ENCODE results near the gene N4BP2L2.

Gene N4BP2L2

DNA sequence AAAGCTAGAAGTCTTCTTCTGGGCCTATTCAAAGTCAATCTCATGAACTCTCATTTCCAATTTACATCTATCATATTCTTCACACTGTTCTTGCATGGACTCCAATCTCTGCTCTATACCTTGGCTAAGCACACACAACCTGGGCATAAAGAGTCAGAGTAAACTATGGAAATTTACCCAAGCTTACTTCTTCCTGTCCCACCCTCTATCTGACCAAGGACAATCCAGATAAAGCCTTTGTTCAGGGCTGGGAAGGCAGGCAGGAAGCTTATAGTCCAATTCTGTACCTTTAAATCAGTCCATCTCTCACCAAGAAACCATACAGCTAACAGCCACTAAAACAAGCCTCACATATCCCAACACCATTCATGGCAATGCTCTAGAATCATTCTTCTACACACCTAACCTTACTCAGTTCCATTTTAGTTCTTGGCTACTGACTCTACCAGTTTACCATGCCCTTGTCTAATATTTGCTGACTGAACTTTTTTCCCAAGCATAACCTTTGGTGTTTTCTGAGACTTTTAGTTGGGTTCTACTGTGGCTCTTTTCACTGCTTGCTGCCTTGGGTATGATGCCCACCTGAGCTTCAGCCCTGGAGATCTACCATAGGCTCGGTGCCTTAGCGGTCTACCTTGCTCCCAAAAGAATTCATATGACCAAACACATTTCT lies 38.9 kb downstream of the N4BP2L2 start:
- Mint-ChIP-seq H3K9me3 (no peaks in the 10 kb centered on the region), H3K27ac (no peak overlapping the region), H3K36me3 (peaks cover 3% of the 10 kb centered on the region), H3K4me3 (no peak overlapping the region), H3K27me3 (no peaks in the 10 kb centered on the region), H3K4me1 (peaks cover 30% of the 10 kb centered on the region)

DNA sequence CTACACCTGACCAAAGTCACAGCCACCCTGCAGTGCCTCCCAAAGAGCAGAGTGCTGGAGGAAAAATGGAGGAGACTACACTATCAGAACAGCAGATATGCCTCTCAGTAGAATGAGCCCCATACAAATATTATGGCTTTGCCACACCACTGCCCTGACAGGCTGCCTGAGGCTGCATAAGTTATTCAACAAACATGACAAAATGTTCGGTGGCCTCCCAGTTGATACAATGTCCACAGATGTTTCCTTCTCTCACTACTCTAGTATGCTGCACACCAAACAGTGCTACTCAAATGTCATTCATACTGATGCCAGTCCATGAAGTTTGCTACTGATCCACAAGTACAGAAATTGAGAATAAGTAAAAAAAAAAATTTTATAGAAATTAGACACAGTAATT lies 41.0 kb downstream of the N4BP2L2 start:
- no peaks in the 10 kb centered on the region for H3K27me3 Mint-ChIP-seq
- no peak overlapping the region for H3K27ac Mint-ChIP-seq
- H3K36me3 Mint-ChIP-seq: peaks cover 3% of the 10 kb centered on the region
- no peaks in the 10 kb centered on the region for H3K9me3 Mint-ChIP-seq
- H3K4me1 Mint-ChIP-seq: peaks cover 28% of the 10 kb centered on the region
- no peak overlapping the region for H3K4me3 Mint-ChIP-seq

DNA sequence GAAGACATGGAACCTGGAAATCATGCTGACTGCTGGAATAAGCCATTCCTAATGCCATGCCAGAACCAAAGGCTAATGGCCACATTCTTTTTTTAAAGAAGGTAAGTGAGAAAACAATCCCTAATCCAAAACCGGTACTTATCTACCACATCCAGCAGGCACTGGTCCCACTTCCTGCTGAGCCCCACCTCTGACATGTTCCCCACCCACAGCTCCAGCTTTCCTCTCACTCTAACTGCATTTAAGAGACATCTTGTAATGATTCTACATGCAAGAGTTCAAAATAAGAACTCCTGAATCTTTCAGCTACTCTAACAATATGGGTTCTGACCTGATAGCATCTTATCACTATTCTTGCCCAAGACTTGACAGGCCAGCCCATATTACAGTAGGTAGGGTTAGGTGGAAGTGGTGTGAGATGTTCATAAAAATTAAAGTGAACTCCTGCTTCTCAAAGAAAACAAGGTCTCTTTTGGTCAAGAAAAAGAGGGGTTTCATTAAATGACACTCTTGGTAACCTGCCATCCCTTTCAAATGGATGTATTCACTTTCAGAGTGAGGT lies 41.9 kb downstream of the N4BP2L2 start:
- H3K4me3 Mint-ChIP-seq: no peak overlapping the region
- H3K27ac Mint-ChIP-seq: peak overlapping the region; percentile 83
- H3K27me3 Mint-ChIP-seq: no peaks in the 10 kb centered on the region
- H3K9me3 Mint-ChIP-seq: no peaks in the 10 kb centered on the region
- peaks cover 2% of the 10 kb centered on the region for H3K36me3 Mint-ChIP-seq
- H3K4me1 Mint-ChIP-seq: peaks cover 28% of the 10 kb centered on the region

DNA sequence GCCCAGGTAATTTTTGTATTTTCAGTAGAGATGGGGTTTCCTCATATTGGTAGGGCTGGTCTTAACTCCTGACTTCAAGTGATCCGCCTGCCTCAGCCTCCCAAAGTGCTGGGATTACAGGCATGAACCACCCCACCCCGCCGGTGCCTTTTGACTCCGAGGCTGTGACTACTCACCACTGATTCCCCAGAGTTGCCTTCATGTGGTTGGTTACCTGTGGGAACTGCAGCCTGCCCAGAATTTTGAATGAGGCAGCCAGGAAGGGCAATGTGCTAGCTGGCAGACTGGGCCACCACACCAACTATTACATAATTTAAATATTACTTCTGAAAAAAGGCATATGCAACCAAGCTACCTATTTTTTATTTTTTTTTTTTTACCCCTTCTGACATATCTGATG lies 42.8 kb downstream of the N4BP2L2 start:
- H3K4me1 Mint-ChIP-seq: peaks cover 28% of the 10 kb centered on the region
- H3K4me3 Mint-ChIP-seq: no peak overlapping the region
- H3K27me3 Mint-ChIP-seq: no peaks in the 10 kb centered on the region
- H3K36me3 Mint-ChIP-seq: peaks cover 2% of the 10 kb centered on the region
- H3K9me3 Mint-ChIP-seq: no peaks in the 10 kb centered on the region
- H3K27ac Mint-ChIP-seq: no peak overlapping the region

DNA sequence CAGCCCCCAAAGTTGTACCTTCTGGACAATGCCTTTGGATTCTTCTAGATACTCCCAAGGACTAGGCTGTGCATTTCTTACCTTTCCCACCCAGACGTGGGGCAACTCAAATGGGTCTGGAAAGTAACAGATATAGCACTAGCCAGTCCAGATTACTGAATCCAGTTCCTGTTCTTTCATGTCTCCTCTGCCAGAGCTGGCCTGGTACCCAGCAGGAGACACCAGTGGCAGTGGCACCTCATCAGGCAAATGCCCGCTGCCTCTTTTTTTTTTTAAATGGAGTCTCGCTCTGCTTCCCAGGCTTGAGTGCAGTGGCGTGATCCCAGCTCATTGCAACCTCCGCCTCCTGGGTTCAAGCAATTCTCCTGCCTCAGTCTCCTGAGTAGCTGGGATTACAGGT lies 43.2 kb downstream of the N4BP2L2 start:
- peaks cover 2% of the 10 kb centered on the region for H3K36me3 Mint-ChIP-seq
- H3K27ac Mint-ChIP-seq: no peak overlapping the region
- H3K9me3 Mint-ChIP-seq: no peaks in the 10 kb centered on the region

DNA sequence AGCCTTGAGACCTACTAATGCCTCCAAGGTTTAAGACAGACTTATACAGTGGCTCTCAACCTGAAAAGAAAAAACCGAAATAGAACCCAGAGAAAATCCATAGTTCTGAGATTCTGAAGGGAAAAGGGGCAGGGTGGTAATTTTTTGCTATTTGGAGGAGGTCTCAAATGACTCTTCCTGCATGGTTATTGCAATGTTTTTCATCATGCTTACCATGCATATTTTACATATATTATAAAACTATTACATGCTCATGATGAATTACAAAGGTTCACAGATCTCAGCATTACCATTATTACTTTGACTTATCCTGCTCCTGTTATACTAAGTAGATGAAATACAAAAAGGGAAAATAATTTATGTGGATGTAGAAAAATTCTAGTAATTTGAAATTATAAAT lies 47.6 kb downstream of the N4BP2L2 start:
- Mint-ChIP-seq H3K36me3 (no peaks in the 10 kb centered on the region), H3K27ac (no peak overlapping the region), H3K4me1 (peaks cover 8% of the 10 kb centered on the region), H3K9me3 (no peaks in the 10 kb centered on the region), H3K27me3 (no peaks in the 10 kb centered on the region), H3K4me3 (no peak overlapping the region)

More for the DNA sequence above, 43.2 kb downstream of the N4BP2L2 start:
- peaks cover 28% of the 10 kb centered on the region for H3K4me1 Mint-ChIP-seq
- H3K4me3 Mint-ChIP-seq: no peak overlapping the region
- H3K27me3 Mint-ChIP-seq: no peaks in the 10 kb centered on the region

DNA sequence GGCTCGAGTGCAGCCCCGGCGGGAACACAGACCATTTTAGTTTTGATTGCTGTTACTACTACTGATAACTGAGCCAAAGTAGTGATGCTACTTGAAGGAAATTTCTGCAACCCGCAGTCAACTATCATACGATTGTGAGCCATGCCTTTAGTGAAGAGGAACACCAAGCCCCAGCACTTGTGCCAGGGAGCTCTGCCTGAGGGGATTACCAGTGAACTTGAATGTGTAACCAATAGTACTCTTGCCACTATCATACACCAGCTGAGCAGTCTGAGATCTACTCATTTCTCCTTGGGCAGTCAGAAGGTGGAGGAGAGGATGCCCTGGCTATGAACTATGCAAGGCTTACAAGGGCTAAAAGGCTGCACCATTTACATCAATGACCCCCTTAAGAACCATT lies 61.7 kb downstream of the N4BP2L2 start:
- H3K4me3 Mint-ChIP-seq: no peak overlapping the region
- no peaks in the 10 kb centered on the region for H3K4me1 Mint-ChIP-seq
- no peak overlapping the region for H3K27ac Mint-ChIP-seq
- peaks cover 11% of the 10 kb centered on the region for H3K36me3 Mint-ChIP-seq
- no peaks in the 10 kb centered on the region for H3K27me3 Mint-ChIP-seq
- no peaks in the 10 kb centered on the region for H3K9me3 Mint-ChIP-seq

DNA sequence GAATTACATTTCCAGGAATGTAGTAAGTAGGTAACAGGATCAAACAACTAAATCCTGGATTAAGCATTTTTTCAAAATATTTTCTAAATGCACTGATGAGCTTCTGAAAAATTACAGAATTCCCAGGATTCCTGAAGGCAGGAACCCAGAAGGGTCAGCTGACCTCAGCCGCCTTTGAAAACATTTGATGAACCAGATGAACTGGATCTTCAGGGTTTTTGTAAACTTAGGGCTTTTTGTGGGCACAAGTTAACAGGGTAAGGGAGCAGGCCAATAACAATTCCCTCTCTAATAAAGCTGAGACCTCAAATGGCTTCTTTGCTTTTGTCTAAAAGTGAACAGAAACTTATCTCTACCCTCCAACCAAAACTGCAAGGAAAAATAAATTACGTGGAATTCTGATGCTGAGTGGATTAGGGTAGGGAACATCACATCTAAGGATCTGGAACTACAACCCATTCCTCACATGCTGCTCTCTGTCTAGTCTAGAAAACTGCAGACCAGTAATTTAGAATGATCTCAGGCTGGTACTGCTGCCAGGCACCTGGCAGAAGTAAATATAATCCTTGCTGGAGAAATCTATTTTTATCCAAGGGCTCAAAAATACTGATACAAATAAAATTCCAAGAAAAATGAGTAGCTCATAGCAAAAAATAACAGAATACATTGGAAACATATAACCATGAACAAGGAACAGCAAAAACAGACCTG lies 62.4 kb downstream of the N4BP2L2 start:
- Mint-ChIP-seq H3K4me1 (no peaks in the 10 kb centered on the region), H3K27ac (no peak overlapping the region), H3K4me3 (no peak overlapping the region), H3K36me3 (peaks cover 11% of the 10 kb centered on the region), H3K9me3 (no peaks in the 10 kb centered on the region), H3K27me3 (no peaks in the 10 kb centered on the region)

DNA sequence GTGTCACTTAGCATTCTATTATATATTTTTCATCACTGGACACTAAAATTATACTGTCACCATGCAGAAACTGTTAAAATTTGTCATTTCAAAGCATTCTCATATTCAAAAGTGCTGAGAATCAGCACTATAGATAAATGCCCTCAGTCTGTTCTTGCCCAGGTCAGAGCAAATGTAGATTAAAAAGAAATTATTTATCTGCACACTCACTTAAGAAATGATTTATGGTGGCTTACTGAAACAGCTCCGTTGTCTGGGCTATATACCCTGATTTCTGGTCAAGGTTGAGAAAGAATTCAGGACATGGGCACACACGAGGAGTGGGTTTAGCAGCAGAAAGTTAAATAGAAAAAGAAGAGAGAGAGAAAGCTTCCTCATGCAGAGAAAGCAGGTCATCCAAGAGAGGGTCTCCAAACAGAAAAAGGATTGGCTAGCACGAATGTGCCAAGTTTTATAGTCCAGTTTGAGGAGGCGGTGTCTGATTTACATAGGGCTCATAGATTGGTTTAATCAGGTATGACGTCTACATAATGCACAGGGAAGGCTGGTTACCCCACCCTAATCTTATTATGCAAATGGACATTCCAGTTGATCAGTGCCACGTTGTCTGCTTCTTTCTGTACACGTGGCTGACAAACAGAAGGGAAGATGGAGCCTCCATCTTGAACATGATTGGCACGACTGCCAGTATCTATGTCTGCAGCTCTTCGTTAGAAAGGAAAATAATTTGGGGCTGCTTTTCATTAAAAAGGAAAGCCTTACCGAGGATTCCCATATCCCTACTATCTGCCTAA lies 63.4 kb downstream of the N4BP2L2 start:
- Mint-ChIP-seq H3K9me3 (no peaks in the 10 kb centered on the region), H3K4me1 (no peaks in the 10 kb centered on the region), H3K4me3 (no peak overlapping the region), H3K36me3 (peaks cover 11% of the 10 kb centered on the region), H3K27ac (no peak overlapping the region), H3K27me3 (no peaks in the 10 kb centered on the region)

DNA sequence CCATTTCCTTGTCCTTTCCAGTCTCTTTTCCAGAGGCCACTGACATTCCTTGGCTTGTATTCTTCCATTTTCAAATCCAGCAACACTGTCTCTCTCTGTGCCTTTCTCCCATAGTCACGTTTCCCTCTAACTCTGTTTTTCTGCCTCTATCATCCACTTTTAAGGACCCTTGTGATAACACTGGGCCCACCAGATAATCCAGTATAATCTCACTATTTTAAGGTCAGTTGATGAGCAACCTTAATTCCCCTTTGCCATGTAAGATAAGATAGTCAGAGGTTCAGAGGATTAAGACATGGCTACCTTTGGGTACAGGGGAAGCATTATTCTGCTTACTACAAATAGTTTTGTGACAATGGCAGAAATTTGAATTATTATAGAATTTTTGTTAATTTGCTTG lies 64.9 kb downstream of the N4BP2L2 start:
- Mint-ChIP-seq H3K36me3 (peaks cover 11% of the 10 kb centered on the region), H3K27ac (no peak overlapping the region), H3K4me1 (no peaks in the 10 kb centered on the region), H3K9me3 (no peaks in the 10 kb centered on the region), H3K4me3 (no peak overlapping the region), H3K27me3 (no peaks in the 10 kb centered on the region)

DNA sequence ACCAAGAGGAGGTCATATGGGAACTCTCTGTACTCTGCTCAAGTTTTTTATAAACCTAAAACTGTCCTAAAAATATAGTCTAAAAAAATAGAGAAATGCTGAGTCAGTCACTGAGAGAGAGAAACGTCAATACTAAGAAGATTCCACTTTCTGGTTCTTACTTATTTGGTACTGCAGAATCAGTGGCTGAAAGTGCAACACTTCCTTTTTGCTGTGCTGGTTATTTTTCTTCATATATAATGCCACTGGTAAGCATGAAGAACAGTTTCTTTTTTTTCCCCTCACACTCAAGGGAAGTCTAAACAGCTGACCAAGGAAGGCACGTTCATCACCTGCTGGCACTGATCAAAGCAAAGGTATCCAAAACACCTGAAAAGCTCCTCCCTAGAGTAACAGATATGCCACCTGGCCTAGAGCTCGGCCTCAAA lies 66.4 kb downstream of the N4BP2L2 start:
- peaks cover 6% of the 10 kb centered on the region for H3K36me3 Mint-ChIP-seq
- no peaks in the 10 kb centered on the region for H3K4me1 Mint-ChIP-seq
- no peak overlapping the region for H3K27ac Mint-ChIP-seq
- no peaks in the 10 kb centered on the region for H3K9me3 Mint-ChIP-seq
- H3K4me3 Mint-ChIP-seq: no peak overlapping the region
- H3K27me3 Mint-ChIP-seq: no peaks in the 10 kb centered on the region

DNA sequence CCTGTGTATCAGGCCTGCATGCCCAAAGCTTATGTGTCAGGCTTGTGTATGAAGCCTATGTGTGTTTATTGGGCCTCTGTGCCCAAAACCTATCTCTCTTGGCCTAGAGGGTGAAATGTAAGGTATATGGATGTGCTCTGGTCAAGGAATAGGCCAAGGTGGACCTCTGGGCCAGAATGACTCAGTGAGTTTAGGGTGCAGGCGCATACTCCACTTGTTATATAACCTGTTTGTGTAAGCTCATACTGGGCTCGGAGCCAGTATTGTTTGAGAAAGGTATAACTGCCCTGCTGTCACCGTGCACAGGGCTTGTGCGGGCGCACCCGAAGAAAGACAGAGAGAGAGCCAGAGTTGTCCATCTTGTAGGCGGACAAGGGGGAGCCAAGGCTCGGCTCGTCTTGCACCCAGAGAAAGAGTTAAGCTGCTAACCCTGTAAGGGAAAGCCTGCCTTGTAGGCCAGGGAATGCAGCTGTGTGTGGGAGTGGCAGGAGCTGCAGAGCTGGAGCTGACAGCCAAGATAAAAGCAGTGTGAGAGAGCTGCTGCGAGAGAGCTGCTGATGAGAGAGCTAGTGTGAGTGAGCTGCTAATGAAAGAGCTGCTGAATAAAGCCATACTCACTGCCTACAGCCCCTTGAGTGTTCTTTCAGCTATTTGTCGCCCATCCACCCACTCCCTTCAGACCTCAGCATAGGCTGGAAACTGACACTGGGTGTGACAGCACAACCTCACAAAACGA lies 67.2 kb downstream of the N4BP2L2 start:
- Mint-ChIP-seq H3K9me3 (no peaks in the 10 kb centered on the region), H3K27me3 (no peaks in the 10 kb centered on the region), H3K4me1 (no peaks in the 10 kb centered on the region), H3K4me3 (no peak overlapping the region), H3K36me3 (peaks cover under 1% of the 10 kb centered on the region), H3K27ac (no peak overlapping the region)

DNA sequence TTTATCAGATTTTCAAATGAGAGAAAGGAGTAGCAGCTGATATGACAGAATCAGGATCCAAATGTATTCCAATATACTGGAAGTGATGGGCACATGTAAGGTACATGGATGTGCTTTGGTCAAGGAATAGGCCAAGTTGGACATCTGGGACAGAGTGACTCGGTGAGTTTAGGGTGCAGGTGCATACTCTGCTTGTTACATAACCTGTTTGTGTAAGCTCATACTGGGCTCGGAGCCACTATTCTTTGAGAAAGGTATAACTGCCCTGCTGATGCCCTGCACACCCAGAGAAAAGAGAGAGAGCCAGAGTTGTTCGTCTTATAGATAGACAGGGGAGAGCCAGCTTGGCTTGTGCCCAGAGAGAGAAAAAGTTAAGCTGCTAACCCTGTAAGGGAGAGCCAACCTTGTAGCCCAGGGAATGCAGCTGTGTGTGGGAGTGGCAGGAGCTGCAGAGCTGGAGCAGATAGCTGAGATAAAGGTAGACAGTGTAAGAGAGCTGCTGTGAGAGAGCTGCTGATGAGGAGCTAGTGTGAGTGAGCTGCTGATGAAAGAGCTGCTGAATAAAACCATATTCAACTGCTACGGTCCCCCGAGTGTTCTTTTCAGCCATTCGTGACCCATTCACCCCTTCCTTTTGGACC lies 70.0 kb downstream of the N4BP2L2 start:
- Mint-ChIP-seq H3K36me3 (peaks cover 3% of the 10 kb centered on the region), H3K27me3 (no peaks in the 10 kb centered on the region), H3K9me3 (no peaks in the 10 kb centered on the region), H3K4me3 (no peak overlapping the region), H3K4me1 (no peaks in the 10 kb centered on the region), H3K27ac (no peak overlapping the region)

DNA sequence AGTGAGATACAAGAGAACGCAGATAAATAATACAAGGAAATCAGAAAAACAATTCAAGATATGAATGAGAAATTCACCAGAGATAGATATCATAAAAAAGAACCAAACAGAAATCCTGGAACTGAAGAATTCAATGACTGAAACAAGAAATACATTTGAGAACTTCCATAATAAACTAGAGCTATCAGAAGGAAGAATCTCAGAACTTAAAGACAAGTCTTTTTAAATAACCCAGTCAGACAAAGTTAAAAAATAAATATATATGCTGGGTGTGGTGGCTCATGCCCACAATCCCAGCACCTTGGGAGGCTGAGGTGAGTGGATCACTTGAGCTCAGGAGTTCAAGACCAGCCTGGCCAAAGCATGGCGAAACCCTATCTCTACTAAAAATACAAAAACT lies 82.0 kb downstream of the N4BP2L2 start:
- Mint-ChIP-seq H3K4me3 (no peak overlapping the region), H3K27ac (no peak overlapping the region), H3K36me3 (peaks cover 52% of the 10 kb centered on the region)

DNA sequence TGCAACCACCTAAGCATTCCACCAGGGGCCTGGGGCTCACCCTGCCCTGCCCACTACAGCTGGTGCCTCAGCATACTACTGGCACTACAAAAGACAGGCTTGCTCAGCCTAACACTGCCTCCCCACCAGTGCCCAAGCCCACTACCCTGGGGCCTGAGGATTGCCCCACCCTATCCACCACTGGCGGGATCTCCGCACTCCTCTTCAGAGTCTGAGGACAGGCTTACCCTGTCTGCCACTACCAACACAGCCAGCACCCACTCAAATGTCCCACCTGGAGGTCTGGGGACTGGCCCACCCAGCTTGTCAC lies 83.0 kb downstream of the N4BP2L2 start:
- Mint-ChIP-seq H3K4me3 (no peak overlapping the region), H3K27ac (no peak overlapping the region), H3K36me3 (peaks cover 46% of the 10 kb centered on the region), H3K27me3 (no peaks in the 10 kb centered on the region), H3K9me3 (peaks cover 15% of the 10 kb centered on the region), H3K4me1 (no peaks in the 10 kb centered on the region)

More for the DNA sequence above, 82.0 kb downstream of the N4BP2L2 start:
- H3K9me3 Mint-ChIP-seq: peaks cover 15% of the 10 kb centered on the region
- no peaks in the 10 kb centered on the region for H3K4me1 Mint-ChIP-seq
- H3K27me3 Mint-ChIP-seq: no peaks in the 10 kb centered on the region
